GM18520 (cell line): Measurements from ENCODE around the gene TRIP4.
"Not testable (repeated sequence)": the region's sequence is repeated elsewhere in the genome, so short reads cannot be mapped to it uniquely, and the experiment has no call there.

Experiments used
- ATAC-seq: cut with Tn5 transposase; IDR thresholded peaks from one replicate; pipeline ENCODE4 v1.9.1; 2021; ENCODE audit not compliant: unreplicated experiment

TRIP4 gene

DNA sequence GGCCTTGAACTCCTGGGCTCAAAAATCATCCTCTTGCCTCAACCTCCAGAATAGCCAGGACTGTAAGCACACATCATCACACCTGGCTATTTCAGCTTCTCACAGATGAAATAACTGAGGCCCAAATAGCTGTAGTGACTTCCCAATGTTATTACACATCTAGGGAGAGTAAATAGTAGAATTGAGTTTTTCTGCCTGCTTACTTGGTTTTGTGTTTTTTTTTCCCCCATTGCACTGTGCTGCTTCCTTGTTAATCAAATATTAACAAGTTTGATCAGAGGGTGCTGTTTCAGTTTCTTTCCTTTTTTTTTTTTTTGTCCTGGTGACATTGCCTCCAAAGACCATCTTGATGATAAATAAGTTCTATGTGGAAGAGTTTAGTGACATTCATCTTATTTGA, 96.1 kb downstream of the TRIP4 start:
- ATAC-seq: no peak

DNA sequence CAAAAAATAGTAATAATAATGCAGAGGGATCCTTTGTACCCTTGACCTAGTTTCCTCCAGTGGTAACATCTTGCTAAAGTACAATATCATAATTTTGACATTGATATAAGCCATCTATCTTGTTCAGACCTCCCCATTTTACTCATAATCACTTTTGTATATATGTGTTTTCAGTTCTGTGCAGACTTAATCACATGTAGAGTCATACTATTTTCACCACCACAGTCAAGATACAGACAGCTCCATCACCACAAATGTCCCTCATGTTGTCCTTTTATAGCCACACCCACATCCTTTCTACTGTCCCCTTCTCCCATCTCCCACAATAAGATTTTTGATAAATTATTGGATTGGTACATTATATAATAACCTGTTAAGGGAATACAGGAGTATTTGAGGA, 98.2 kb downstream of the TRIP4 start:
- ATAC-seq: no peak

DNA sequence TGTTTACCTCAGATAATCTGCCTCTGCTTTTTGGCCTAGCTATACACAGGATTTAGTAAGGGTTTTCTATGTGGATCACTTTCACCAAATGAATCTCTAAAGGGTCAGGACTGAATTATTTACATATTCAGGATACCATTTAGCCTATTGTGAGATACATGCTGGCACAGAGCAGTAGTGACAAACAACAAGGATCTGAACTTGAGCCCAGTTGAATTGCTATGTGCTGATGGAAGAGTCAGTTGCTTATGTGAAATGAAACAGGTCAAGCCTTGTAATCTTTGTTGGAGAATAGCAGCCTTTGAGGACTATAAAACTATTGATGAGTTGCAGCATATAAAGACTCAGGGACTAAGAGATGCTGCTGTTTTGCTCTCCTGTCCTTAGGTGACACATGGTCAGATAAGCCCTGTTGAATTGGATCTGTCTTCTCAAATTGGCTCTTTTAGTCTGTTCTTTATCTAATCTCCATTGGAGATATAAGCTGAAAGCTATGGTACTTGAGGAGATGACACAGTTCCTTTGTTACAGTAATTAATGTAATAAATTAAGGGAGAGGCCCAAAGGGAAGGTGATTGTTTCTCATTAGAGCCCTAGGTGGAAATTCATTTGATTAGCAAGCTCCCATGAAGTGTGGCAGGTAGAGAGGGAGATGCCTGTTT, 103.1 kb downstream of the TRIP4 start:
- ATAC-seq: no peak

DNA sequence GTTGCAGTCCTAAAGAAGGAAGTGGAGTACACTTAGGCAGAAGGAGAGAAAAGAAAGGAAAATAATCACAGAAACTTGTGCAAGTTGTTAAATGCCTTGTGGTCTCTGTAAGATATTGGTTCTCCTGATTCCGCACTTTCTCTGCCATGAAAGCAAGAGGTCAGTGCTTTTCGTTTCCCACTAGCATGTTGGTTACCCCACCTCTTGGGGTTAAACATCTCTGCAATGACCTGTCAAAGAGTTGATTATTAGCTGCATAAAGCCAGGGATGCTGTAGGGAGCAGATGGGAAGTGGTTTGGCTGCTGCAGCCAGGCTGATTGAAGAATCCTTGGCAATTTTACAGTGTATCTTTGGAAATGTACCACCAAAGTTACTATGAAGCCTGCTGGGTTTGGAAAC, 106.0 kb downstream of the TRIP4 start:
- ATAC-seq: no peak

DNA sequence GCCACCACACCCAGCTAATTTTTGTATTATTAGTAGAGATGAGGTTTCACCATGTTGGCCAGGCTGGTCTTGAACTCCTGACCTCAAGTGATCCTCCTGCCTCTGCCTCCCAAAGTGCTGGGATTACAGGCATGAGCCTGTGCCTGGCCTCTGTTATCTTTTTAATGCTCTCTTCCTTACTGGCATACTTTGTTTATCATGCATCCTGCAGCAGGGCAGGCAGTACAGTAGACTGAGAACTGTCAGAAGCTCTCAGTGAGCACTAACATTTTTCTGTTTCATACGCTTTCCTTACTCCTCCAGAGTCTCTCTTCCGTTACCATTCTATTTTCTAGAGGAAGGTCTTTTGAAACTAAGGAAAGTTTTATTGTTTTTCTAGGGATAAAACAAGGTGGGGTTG, 108.3 kb downstream of the TRIP4 start:
- ATAC-seq: not testable (repeated sequence)

DNA sequence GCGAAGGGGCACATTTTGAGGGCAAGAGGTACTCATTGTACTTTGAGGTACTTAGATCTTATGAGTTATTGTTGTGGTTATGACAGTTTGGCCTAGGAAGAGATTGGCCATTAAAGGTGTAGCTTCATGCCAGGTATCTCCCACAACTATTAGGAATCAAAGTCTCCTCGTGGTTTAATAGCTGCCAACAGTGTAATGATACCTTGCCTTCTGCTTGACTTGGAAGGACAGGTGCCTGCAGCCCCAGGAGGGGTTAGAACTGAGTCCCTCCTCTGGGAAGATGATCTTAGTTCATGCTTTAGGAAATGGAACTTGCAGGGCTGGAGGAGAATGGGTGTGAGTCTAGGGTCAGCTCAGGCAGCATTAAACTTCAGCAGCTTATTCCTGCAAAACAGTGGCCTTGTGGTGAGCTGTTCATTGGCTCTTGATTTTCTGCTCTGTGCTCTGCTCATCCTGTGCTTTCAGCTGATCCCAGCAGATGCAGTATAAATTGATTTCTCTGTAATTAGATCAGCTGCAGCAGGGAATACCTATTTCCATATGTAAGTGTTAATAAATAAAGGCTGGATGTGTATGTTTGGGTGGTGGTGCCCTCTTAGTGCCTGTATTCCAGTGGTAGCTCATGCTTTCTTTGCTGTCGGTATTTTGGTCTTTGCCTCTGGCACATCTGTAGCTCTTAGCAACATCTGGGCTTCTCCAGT, 113.2 kb downstream of the TRIP4 start:
- no peak for ATAC-seq

DNA sequence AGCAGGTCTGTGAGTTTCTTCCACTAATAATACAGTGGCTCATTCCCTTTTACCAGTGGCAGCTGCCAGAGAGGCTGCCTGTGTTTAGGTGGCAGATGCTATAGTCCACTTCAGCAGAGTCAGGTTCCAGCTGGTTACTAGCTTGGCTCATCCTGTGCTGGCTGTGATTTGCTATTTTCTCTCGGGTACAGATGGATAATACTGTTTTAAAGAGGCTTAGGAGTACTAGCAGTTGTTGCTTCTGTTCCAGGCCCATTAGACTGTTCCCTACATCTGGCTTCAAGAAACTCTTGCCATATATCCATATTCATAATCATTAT, 113.7 kb downstream of the TRIP4 start:
- ATAC-seq: no peak

DNA sequence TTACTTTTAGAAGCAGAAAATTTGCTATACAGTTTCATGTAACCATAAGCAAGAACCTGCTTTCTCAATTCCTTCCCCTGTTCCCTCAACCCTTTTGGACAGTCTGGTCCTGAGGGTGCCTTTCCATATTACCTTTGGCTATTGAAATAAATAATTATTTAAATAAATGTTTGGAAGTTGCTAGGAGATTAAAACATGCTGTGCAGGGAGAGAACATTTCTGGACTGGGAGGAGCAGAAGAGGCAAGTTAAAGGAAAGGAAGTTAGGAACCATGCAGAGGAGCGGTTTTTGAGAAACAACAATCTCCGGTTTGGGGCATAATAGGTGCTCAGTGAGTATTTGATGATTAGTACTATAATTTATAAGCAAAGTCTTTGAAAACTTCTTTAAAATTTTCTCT, 114.5 kb downstream of the TRIP4 start:
- ATAC-seq: no peak

DNA sequence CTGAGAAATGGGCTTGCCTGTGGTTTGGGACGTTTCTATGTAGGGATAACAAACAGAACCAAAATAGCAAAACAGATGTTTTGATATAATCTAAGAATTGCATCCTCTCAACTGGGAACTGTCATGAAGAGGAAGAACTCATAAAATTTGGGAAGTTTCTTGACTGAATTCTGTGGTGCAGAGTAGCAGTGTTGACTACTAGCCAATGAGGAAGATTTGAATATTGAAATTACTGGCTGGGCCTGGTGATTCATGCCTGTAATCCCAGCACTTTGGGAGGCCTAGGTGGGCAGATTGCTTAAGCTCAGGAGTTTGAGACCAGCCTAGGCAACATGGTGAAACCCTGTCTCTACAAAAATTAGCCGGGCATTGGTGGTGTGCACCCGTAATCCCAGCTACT, 114.9 kb downstream of the TRIP4 start:
- ATAC-seq: no peak

DNA sequence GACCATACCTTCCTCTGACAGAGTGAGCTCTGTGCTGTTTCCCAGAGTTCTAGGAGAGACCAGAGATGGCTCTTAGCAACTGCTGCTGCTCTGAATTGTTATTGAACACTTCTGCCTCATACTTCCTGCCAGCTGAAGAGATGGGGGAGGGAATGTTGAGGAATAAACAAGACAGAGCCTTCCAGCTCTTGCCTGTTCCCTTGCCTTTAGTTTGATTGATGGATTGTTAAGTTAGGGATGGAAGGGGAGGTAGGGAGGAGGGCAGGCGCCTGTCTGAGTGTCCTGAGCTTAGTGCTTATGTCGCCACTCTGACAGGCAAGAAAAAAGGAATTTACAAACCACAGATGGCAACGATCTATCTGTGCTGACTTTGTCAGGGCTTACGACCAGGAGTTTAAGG, 115.6 kb downstream of the TRIP4 start:
- no peak for ATAC-seq

DNA sequence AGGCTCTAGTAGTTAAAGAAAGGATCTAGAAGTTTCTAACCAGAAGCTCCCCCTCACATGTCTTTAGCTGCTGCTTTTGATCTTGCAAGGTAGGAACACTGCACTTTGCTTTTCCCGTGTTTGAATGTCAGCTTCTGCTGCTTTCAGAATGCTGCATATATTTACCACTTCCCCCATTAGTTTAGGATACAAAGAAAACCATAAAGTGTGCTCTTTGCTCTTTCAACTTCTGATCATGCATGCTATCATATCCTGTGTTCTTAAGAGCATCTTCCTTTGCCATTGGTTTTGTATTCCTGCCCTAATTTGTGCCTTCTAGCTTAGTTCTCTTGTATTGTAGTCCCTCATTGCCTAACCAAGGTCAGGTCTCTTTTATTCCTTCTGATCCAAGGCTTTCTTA, 116.0 kb downstream of the TRIP4 start:
- no peak for ATAC-seq
